ENCODE measurements around the gene SLC28A2. TPM values are rescaled to one million over a fixed set of nuclear protein-coding genes. Genes with fewer than 3 reads are reported as not detected.
A peak's percentile ranks its signal among the peaks of the same experiment; 100 is the strongest.
"Not testable (repeated sequence)": the region's sequence is repeated elsewhere in the genome, so short reads cannot be mapped to it uniquely, and the experiment has no call there.

Gene SLC28A2
- polyA plus RNA-seq, 1 donor, result 0.37 TPM

- DNase-seq, result no peak
Measured at GRCh38 chr15:45263854-45264253, 11.8 kb downstream of the SLC28A2 start.

GRCh38 chr15:45265506-45265905 is 13.5 kb downstream of the SLC28A2 start:
- no peak for DNase-seq

GRCh38 chr15:45268135-45268534 is 16.1 kb downstream of the SLC28A2 start:
- DNase-seq, result no peak

- no peak for DNase-seq
Measured at GRCh38 chr15:45274636-45275380, 22.8 kb downstream of the SLC28A2 start.

GRCh38 chr15:45276831-45277230 is 24.8 kb downstream of the SLC28A2 start:
- DNase-seq, result peak; percentile 22

- peak; percentile 98 for DNase-seq
Measured at GRCh38 chr15:45279024-45279698, 27.1 kb downstream of the SLC28A2 start.

- DNase-seq, result no peak
Measured at GRCh38 chr15:45285413-45285812, 33.4 kb downstream of the SLC28A2 start.

- no peak for DNase-seq
Measured at GRCh38 chr15:45287390-45287956, 35.4 kb downstream of the SLC28A2 start.

- DNase-seq, result no peak
Measured at GRCh38 chr15:45288947-45289346, 36.9 kb downstream of the SLC28A2 start.

GRCh38 chr15:45291822-45292582 is 40.0 kb downstream of the SLC28A2 start:
- DNase-seq, result no peak

- DNase-seq, result not testable (repeated sequence)
Measured at GRCh38 chr15:45293326-45293725, 41.3 kb downstream of the SLC28A2 start.

GRCh38 chr15:45298964-45299378 is 46.9 kb downstream of the SLC28A2 start:
- not testable (repeated sequence) for DNase-seq

GRCh38 chr15:45304711-45305110 is 52.7 kb downstream of the SLC28A2 start:
- no peak for DNase-seq

- no peak for DNase-seq
Measured at GRCh38 chr15:45306105-45306504, 54.1 kb downstream of the SLC28A2 start.

- peak; percentile 34 for DNase-seq
Measured at GRCh38 chr15:45307230-45307924, 55.3 kb downstream of the SLC28A2 start.

- DNase-seq, result not testable (repeated sequence)
Measured at GRCh38 chr15:45314117-45314516, 62.1 kb downstream of the SLC28A2 start.

GRCh38 chr15:45314960-45315359 is 62.9 kb downstream of the SLC28A2 start:
- DNase-seq, result peak; percentile 30

- DNase-seq, result no peak
Measured at GRCh38 chr15:45319472-45320214, 67.6 kb downstream of the SLC28A2 start.

- no peak for DNase-seq
Measured at GRCh38 chr15:45320581-45321205, 68.7 kb downstream of the SLC28A2 start.

- no peak for DNase-seq
Measured at GRCh38 chr15:45326280-45326679, 74.2 kb downstream of the SLC28A2 start.

GRCh38 chr15:45326741-45327140 is 74.7 kb downstream of the SLC28A2 start:
- no peak for DNase-seq
